HepG2 (cell line): Measurements from ENCODE around the gene VASN. TPM values are rescaled to one million over a fixed set of nuclear protein-coding genes. Genes with fewer than 3 reads are reported as not detected.

Experiments used
- PHF20 ChIP-seq: sonication (generic); formaldehyde crosslinking; IDR thresholded peaks from 2 replicates; pipeline ENCODE4 v1.5.0; 2020; ENCODE audit warnings: mild to moderate bottlenecking, missing genetic modification reagents
- ZNF407 ChIP-seq: sonication (generic); formaldehyde crosslinking; IDR thresholded peaks from one replicate; pipeline ENCODE4 v1.5.1; 2020; ENCODE audit warnings: mild to moderate bottlenecking, missing genetic modification reagents; ENCODE audit errors: not compliant biosample characterization
- ZNF790 ChIP-seq: sonication (generic); formaldehyde crosslinking; IDR thresholded peaks from 2 replicates; pipeline ENCODE4 v1.8.0; 2022; ENCODE audit warnings: missing genetic modification reagents, mild to moderate bottlenecking, borderline replicate concordance
- polyA plus RNA-seq, 8 experiments: library from polyadenylated mRNA; depleted of rRNA in 3 of 8; stranded (reverse) in 7 of 8; unstranded in 1 of 8; fragments of >200 nt; fragmentation: Illumina TruSeq in 4 of 8; extraction: Trizol in 4 of 8; gene quantifications; 2 replicates each; pipeline versions ENCODE4 v1.2.1 to v1.2.3, GENCODE V29; 2011 to 2016; ENCODE audit warnings: low read depth in 4 of 8, missing spikeins in 1 of 8, mixed read lengths in 1 of 8; ENCODE audit not compliant: insufficient read depth in 1 of 8
- total RNA-seq, 5 experiments: library from RNA; depleted of rRNA; stranded (reverse); fragments of >200 nt; fragmentation: Illumina TruSeq; extraction: Trizol; gene quantifications; 2 replicates each; pipeline ENCODE4 v1.2.3, GENCODE V29; 2016; ENCODE audit warnings: low read depth in 1 of 5
- TF ChIP-seq, protein P1 (sequence below): sonication (generic); formaldehyde crosslinking; IDR thresholded peaks from 2 replicates; pipeline ENCODE4 v1.4.0; 2020; ENCODE audit warnings: mild to moderate bottlenecking, missing genetic modification reagents, borderline replicate concordance
- TF ChIP-seq, protein P2 (sequence below): fragments of 450-650 bp; IDR thresholded peaks from 2 replicates; pipeline ENCODE4 v1.6.1; 2017; ENCODE audit warnings: mild to moderate bottlenecking

The VASN gene
- total and polyA plus RNA-seq, 2 of the 13 experiments (the other 11 are each of a cell fraction or from before 2014, with no cell fraction given) = 8.4 to 18.2 TPM

DNA sequence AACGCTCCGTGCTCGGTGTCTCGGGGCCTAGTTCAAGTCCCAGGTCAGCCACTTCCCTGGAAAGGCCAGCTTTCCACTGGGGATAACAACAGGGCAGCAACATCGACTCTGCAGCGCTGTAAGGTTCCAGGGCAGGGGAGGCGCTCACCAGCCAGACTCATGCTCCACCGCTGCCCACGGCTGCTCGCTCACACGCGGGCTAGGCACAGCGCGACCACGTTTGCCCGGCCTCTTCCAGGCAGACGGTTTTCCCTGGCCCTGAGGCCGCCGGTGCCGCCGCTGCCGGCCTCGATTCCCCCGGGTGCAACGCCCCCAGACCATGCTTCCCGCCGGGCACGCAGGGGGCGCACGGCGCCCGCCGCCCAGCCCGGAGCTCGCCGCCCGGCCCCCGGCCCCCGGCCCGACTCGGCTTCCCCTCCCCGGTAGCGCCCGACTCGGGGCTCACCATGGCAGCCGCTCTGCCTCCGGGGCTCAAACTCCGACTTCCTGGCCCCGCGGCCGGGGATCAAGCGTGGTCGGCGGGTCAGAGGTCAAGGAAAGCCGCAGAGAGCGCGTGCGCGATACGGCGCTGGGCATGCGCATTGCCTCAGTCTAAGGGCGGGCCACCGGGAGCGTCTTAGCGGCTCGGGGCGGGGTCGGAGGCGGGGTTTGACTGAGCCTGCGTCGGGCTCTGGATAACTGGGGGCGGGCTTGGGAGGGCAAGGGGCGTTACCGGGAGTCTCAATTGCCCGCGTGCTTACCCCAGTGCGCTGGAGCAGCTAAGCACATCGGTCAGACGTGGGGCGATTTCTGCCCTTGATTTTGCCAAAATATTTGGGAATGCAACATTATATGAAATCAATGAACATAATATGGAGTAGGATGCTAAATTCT, 20.6 kb upstream of the VASN start, which contains the start of gene PAM16 (continued):
- TF ChIP-seq ZNF407 (no peak), ZNF790 (CRISPR knock-in tag) (peak; percentile 26; the same call in 1 of the 2 replicates), PHF20 (CRISPR knock-in tag) (peak; percentile 38; the same call in 1 of the 2 replicates)
- TF ChIP-seq, protein P1, sequence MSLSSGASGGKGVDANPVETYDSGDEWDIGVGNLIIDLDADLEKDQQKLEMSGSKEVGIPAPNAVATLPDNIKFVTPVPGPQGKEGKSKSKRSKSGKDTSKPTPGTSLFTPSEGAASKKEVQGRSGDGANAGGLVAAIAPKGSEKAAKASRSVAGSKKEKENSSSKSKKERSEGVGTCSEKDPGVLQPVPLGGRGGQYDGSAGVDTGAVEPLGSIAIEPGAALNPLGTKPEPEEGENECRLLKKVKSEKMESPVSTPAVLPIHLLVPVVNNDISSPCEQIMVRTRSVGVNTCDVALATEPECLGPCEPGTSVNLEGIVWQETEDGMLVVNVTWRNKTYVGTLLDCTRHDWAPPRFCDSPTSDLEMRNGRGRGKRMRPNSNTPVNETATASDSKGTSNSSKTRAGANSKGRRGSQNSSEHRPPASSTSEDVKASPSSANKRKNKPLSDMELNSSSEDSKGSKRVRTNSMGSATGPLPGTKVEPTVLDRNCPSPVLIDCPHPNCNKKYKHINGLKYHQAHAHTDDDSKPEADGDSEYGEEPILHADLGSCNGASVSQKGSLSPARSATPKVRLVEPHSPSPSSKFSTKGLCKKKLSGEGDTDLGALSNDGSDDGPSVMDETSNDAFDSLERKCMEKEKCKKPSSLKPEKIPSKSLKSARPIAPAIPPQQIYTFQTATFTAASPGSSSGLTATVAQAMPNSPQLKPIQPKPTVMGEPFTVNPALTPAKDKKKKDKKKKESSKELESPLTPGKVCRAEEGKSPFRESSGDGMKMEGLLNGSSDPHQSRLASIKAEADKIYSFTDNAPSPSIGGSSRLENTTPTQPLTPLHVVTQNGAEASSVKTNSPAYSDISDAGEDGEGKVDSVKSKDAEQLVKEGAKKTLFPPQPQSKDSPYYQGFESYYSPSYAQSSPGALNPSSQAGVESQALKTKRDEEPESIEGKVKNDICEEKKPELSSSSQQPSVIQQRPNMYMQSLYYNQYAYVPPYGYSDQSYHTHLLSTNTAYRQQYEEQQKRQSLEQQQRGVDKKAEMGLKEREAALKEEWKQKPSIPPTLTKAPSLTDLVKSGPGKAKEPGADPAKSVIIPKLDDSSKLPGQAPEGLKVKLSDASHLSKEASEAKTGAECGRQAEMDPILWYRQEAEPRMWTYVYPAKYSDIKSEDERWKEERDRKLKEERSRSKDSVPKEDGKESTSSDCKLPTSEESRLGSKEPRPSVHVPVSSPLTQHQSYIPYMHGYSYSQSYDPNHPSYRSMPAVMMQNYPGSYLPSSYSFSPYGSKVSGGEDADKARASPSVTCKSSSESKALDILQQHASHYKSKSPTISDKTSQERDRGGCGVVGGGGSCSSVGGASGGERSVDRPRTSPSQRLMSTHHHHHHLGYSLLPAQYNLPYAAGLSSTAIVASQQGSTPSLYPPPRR (CRISPR knock-in tag) = 0 out of 2 replicates have a peak, but pooled peaks have one; percentile 45
- TF ChIP-seq, protein P2, sequence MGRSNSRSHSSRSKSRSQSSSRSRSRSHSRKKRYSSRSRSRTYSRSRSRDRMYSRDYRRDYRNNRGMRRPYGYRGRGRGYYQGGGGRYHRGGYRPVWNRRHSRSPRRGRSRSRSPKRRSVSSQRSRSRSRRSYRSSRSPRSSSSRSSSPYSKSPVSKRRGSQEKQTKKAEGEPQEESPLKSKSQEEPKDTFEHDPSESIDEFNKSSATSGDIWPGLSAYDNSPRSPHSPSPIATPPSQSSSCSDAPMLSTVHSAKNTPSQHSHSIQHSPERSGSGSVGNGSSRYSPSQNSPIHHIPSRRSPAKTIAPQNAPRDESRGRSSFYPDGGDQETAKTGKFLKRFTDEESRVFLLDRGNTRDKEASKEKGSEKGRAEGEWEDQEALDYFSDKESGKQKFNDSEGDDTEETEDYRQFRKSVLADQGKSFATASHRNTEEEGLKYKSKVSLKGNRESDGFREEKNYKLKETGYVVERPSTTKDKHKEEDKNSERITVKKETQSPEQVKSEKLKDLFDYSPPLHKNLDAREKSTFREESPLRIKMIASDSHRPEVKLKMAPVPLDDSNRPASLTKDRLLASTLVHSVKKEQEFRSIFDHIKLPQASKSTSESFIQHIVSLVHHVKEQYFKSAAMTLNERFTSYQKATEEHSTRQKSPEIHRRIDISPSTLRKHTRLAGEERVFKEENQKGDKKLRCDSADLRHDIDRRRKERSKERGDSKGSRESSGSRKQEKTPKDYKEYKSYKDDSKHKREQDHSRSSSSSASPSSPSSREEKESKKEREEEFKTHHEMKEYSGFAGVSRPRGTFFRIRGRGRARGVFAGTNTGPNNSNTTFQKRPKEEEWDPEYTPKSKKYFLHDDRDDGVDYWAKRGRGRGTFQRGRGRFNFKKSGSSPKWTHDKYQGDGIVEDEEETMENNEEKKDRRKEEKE = no peak
